GM18498 (cell line): ENCODE data around the gene KIF5C.

Experiments
- ATAC-seq: cut with Tn5 transposase; IDR thresholded peaks from one replicate; pipeline ENCODE4 v1.9.1; 2021; ENCODE audit warnings: mild to moderate bottlenecking, moderate library complexity; ENCODE audit not compliant: unreplicated experiment

The KIF5C gene

GRCh38 chr2:148887350-148888002 lies 12.4 kb downstream of the KIF5C start:
- no peak for ATAC-seq

- ATAC-seq = no peak
These were observed 13.0 kb downstream of the KIF5C start for GRCh38 chr2:148888003-148888501.

DNA sequence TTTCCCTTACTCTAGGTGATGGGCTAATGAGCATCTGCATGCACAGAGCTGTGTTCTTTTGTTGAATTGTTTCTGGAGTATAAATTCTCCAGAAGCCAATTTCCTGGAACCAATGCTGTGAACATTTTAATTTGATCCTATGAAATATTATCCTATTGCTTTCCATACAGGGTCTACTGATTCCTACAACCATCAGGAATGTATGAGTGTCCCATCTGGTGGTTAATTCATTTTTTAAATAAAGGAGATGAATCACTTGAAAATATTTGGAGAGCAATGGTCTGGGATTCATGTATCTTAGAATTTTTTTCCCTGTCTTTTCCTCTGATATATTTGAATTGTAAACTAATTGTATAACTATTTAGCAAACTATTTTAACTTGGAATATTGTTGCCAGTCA lies 14.0 kb downstream of the KIF5C start:
- no peak for ATAC-seq

GRCh38 chr2:148893906-148894305 lies 18.9 kb downstream of the KIF5C start:
- ATAC-seq = no peak

GRCh38 chr2:148896136-148896535 lies 21.1 kb downstream of the KIF5C start:
- no peak for ATAC-seq

DNA sequence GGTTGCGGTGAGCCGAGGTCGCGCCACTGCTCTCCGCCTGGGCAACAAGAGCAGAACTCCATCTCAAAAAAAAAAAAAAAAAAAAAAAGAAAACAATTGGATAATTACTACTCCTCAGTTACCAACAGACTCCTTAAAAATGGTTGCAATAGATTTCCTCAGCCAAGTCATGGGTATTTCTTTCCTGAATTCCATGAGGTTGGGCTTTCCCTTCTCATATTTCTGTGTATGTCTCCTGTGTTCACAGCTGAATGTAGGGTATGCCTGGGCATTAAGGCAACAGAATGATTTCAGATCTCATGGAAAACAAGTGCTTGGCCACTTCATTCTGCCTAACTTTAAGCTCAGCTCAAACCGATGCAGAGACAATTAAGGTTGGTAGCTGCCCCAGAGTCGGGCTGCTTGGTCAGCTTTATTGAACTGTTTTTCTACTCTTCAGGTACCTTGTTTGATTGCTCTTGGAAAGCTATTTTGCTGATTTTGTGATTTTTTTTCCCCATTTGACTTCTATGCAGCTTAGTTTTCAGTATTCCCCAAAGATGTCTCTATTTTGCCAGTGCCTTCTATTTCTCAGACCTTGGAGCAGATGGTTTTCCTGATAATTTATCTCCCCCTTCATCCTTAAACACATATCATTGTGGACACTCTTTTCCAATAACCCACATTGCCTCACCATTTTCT lies 24.8 kb downstream of the KIF5C start:
- no peak for ATAC-seq

- no peak for ATAC-seq
These were observed 25.4 kb downstream of the KIF5C start for GRCh38 chr2:148900350-148900837.

GRCh38 chr2:148901142-148901541 lies 26.1 kb downstream of the KIF5C start:
- no peak for ATAC-seq

DNA sequence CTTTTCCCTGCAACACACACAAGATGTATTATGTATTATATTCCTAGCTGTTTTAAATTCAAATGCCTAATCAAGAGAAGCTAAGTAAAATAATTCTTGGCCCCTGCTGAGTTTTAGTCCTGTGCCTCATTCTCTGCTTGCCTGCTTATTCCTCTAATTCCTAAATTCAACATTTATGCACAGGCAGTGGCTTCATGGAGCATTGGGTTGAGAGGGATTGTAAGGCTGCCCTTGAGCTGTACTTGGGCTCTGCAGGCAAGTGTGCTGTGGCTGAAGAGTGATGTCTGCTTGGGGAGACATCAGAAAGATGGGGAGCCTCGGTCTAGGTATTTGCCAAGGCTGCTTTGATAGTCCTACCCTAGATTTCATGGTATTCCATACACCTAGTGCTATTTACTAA lies 27.8 kb downstream of the KIF5C start:
- no peak for ATAC-seq

DNA sequence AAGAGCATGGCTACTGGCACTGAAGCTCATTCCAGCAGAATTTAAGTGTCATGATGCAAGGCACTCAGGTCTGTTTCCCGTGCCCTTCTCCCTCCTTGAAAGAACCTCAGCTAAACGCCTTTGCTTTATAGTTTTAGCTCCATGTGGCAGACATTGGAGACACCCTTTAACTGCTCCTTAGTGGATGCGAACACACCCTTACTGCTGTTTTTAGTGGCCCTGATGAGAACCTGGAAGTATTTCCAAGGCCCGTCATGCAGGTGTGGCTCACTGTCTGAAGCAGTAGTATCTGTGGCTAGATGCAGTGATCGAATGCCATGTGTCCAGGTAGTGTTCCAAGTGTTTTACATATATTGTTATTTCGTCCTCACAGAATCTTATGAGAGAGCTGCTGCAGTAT lies 28.3 kb downstream of the KIF5C start:
- no peak for ATAC-seq

DNA sequence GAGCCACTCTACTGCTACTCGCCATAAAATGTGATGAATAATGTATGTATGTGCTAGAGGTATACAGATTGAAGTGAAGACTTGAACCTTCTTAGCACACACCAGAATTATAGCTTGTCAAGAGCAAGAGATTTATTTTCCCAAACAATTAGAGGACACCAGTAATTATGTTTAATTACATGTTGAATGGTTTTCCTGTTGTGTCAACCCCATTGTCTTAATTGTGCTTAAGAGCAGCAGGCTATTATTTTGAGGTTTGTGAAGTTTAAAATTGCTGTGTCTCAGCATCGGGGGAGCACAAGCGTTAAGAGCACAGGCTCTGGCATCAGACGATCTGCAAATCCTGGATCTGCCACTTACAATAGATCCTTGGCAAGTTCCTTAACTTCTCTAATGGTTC lies 29.0 kb downstream of the KIF5C start:
- ATAC-seq = no peak

DNA sequence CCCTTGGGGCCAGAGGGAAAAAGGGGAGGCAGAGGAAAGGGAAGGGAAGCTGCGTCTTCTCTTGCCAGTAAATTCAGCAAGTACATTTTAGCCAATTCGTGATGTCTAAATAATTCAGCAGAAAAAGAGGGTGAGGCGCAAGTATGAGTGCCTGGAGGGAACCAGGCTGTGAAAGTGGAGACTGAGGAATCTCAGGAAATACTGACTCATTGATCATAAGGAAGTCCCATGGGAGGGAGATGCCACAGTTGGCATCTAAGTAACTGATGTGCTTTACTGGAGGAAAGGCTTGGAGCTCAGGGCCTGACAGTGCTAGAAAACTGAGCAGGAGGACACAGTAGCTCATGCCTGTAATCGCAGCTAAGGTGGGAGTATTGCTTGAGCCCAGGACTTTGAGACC lies 31.1 kb downstream of the KIF5C start:
- ATAC-seq = no peak

DNA sequence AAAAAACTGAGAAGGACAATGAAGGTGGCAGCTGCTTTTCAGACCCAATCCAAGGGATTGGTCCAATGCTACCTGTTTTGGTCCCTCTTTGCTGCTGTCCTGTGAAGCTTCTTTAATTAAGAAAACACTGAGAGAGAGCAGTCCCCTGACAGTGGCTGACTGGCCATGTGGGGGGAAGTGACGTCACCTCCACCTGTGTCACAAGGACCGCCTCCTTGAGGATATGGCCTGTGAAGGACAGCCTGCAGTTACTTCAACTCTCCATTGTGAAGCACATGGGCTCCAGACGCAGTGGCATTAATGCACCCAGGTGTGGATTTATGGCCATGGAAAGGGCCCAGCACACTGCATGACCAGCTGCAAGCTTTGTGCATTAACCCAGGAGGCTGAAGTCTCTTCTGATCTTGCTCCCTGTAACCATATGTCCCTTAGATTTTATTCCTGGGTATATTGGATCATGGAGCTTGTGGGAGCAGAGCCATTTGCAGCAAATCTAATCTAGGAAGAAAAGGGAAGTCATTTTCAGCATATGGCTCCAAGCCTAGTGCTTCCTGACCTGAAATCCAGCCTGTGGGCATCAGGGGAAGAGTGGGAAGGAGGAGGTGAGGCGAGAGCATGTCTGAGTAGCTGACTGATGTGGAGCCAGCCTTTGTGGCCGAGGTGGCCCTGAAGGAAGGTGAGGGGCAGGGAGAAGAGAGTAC lies 32.2 kb downstream of the KIF5C start:
- no peak for ATAC-seq

DNA sequence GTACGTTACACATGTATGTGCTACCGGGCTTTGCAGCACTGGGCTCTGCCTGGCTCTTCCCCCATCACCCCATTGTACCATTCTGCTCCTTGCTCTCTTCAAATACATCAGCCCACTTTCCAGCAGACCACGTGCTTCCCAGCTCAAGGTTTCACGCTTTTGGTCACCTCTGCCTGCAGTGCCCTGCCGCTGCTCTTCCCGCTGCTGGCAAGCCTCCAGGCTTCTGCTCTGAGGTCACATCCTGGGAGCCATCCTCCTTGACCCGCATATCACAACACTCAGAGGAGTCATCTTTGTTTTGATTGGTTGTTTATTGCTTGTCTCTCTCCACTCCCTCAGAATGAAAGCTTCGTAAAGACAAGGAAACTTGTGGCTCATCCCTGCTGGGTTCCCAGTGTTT lies 34.1 kb downstream of the KIF5C start:
- no peak for ATAC-seq

- no peak for ATAC-seq
These were observed 38.0 kb downstream of the KIF5C start for GRCh38 chr2:148913061-148913460.

- ATAC-seq = no peak
These were observed 38.5 kb downstream of the KIF5C start for GRCh38 chr2:148913492-148913891.

- ATAC-seq = no peak
These were observed 39.4 kb downstream of the KIF5C start for GRCh38 chr2:148914463-148914862.

- no peak for ATAC-seq
These were observed 42.4 kb downstream of the KIF5C start for GRCh38 chr2:148917431-148917830.

DNA sequence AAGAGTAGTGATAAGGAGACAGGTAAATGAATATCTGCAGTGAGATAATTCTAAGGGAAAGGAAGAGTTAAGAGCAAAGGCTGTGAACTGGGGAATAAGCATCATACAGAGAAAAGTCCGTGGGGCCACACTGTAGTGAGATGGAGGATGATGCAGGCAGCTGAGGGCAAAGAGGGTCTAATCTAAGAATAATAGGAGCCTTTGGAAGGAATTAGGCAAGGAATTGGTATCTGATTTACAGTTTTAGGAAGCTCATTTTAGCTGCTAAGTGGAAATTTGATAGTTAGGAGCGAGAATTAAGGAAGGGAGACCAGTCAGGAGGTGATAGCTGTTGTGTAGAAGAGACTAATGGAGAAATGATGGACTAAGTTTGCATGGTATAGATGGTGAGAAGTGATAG lies 43.5 kb downstream of the KIF5C start:
- ATAC-seq = no peak

GRCh38 chr2:148920559-148920958 lies 45.5 kb downstream of the KIF5C start:
- ATAC-seq = no peak

- no peak for ATAC-seq
These were observed 47.0 kb downstream of the KIF5C start for GRCh38 chr2:148922062-148922461.
